Activated B cell treated with CpG ODN at 0.5 μM for 24 hours (primary cell): ENCODE results near the gene RNH1. TPM values are rescaled to one million over a fixed set of nuclear protein-coding genes. Genes with fewer than 3 reads are reported as not detected.

Source experiments
- ATAC-seq: fragments of 200-7000 bp; cut with Tn5 transposase; one replicate; pipeline ENCODE4 v1.10.0; 2021; ENCODE audit warnings: low read depth, mild to moderate bottlenecking, moderate library complexity
- CTCF ChIA-PET: fragments of 350-600 bp; sonication (Branson Sonifier 250); formaldehyde crosslinking; loops from one replicate; lab custom pipeline; 2021; ENCODE audit warnings: antibody characterized with exemption; lab: Charles Lee
- POLR2A ChIA-PET: fragments of 350-600 bp; sonication (Branson Sonifier 250); formaldehyde crosslinking; loops from one replicate; lab custom pipeline; 2021; ENCODE audit warnings: antibody characterized with exemption; lab: Charles Lee
- DNase-seq: peaks from one replicate; pipeline ENCODE4 v3.0.0; 2022
- H3K27ac Mint-ChIP-seq: one replicate; pipeline ENCODE4 v1.8.0; 2020; ENCODE audit warnings: mixed read lengths
- H3K27me3 Mint-ChIP-seq: one replicate; pipeline ENCODE4 v1.8.0; 2021; ENCODE audit warnings: mixed read lengths
- H3K36me3 Mint-ChIP-seq: one replicate; pipeline ENCODE4 v1.8.0; 2021; ENCODE audit warnings: low read depth, mixed read lengths
- H3K4me1 Mint-ChIP-seq: one replicate; pipeline ENCODE4 v1.8.0; 2021; ENCODE audit warnings: mixed read lengths
- H3K4me3 Mint-ChIP-seq: one replicate; pipeline ENCODE4 v1.8.0; 2020; ENCODE audit warnings: mild to moderate bottlenecking, mixed read lengths
- H3K9me3 Mint-ChIP-seq: one replicate; pipeline ENCODE4 v1.8.0; 2020; ENCODE audit warnings: mixed read lengths
- intact Hi-C: fragments of 100-400 bp; cut with micrococcal nuclease; formaldehyde crosslinking; loops from one replicate; pipeline ENCODE4 v1.15.1; 2024
- total RNA-seq: library from RNA; stranded (reverse); gene quantifications from 2 replicates; pipeline ENCODE4 v1.2.3, GENCODE V29; 2022
- TF ChIP-seq, protein P1 (sequence below): fragments of 200-600 bp; IDR thresholded peaks from one replicate; pipeline ENCODE4 v1.8.0; 2022; ENCODE audit warnings: antibody characterized with exemption, mild to moderate bottlenecking

RNH1 gene
- total RNA-seq, 1 donor from 2014 or later, result 101 TPM

DNA sequence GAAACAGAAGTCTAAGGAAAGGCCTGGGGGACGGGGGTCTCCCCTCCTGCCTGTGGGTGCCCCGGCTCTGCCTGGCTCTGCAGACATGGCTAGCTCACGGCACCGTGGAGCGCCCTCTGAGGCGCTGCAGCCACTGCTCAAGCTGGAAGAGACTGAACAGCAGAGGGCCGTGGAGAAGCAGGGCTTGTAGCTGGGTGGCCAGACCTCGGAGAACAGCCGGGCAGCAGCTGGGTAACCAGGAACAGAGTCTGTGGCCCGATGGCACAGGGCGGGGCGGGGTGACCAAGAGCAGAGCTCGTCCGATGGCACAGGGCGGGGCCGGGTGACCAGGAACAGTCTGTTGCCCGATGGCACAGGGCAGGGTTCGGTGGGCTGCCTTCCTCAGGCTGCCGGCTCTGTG lies 18.1 kb downstream of the RNH1 start:
- CTCF ChIA-PET, result no interaction called here
- H3K27ac Mint-ChIP-seq, result no peak overlapping the region
- DNase-seq (no peak), ATAC-seq (no peak)
- peaks cover 4% of the 10 kb centered on the region for H3K4me1 Mint-ChIP-seq
- intact Hi-C loops, result no loop called here
- TF ChIP-seq, protein P1, sequence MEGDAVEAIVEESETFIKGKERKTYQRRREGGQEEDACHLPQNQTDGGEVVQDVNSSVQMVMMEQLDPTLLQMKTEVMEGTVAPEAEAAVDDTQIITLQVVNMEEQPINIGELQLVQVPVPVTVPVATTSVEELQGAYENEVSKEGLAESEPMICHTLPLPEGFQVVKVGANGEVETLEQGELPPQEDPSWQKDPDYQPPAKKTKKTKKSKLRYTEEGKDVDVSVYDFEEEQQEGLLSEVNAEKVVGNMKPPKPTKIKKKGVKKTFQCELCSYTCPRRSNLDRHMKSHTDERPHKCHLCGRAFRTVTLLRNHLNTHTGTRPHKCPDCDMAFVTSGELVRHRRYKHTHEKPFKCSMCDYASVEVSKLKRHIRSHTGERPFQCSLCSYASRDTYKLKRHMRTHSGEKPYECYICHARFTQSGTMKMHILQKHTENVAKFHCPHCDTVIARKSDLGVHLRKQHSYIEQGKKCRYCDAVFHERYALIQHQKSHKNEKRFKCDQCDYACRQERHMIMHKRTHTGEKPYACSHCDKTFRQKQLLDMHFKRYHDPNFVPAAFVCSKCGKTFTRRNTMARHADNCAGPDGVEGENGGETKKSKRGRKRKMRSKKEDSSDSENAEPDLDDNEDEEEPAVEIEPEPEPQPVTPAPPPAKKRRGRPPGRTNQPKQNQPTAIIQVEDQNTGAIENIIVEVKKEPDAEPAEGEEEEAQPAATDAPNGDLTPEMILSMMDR, result no peak
- H3K4me3 Mint-ChIP-seq, result no peak overlapping the region
- H3K9me3 Mint-ChIP-seq, result no peaks in the 10 kb centered on the region
- POLR2A ChIA-PET, result no interaction called here
- peaks cover 27% of the 10 kb centered on the region for H3K36me3 Mint-ChIP-seq
- no peaks in the 10 kb centered on the region for H3K27me3 Mint-ChIP-seq

GRCh38 chr11:488579-488978 lies 18.5 kb downstream of the RNH1 start:
- DNase-seq, result no peak
- ChIA-PET POLR2A (no interaction called here), CTCF (no interaction called here)
- Mint-ChIP-seq H3K4me3 (no peak overlapping the region), H3K4me1 (peaks cover 4% of the 10 kb centered on the region), H3K9me3 (no peaks in the 10 kb centered on the region), H3K36me3 (peaks cover 25% of the 10 kb centered on the region), H3K27ac (no peak overlapping the region), H3K27me3 (no peaks in the 10 kb centered on the region)
- ATAC-seq, result no peak
- TF ChIP-seq, protein P1, result no peak
- intact Hi-C loops, result no loop called here

DNA sequence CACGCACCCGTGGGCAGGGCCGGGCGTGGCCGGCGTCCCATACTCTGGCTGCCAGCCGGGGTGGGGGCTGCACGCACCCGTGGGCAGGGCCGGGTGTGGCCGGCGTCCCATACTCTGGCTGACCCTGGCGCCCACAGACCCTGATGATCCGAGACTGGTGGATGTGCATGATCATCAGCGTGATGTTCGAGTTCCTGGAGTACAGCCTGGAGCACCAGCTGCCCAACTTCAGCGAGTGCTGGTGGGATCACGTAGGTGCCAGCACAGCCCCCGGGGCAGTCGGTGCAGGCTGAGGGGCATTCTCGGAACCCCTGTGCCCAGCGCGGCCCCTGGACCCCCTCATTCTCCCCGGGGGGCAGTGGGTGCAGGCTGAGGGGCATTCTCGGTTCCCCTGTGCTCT lies 19.0 kb downstream of the RNH1 start:
- CTCF ChIA-PET, result no interaction called here
- Mint-ChIP-seq H3K36me3 (peaks cover 22% of the 10 kb centered on the region), H3K4me1 (peaks cover 4% of the 10 kb centered on the region), H3K4me3 (no peak overlapping the region), H3K27me3 (no peaks in the 10 kb centered on the region), H3K9me3 (no peaks in the 10 kb centered on the region), H3K27ac (no peak overlapping the region)
- ATAC-seq (no peak), DNase-seq (no peak)
- intact Hi-C loops, result no loop called here
- POLR2A ChIA-PET, result no interaction called here
- TF ChIP-seq, protein P1, result no peak

GRCh38 chr11:487571-488021 lies 19.4 kb downstream of the RNH1 start:
- peaks cover 1% of the 10 kb centered on the region for H3K4me1 Mint-ChIP-seq
- DNase-seq (no peak), ATAC-seq (no peak)
- POLR2A ChIA-PET, result no interaction called here
- intact Hi-C loops, result no loop called here
- no peak overlapping the region for H3K4me3 Mint-ChIP-seq
- no peak overlapping the region for H3K27ac Mint-ChIP-seq
- CTCF ChIA-PET, result no interaction called here
- no peaks in the 10 kb centered on the region for H3K9me3 Mint-ChIP-seq
- peaks cover 19% of the 10 kb centered on the region for H3K36me3 Mint-ChIP-seq
- TF ChIP-seq, protein P1, result no peak
- H3K27me3 Mint-ChIP-seq, result no peaks in the 10 kb centered on the region

DNA sequence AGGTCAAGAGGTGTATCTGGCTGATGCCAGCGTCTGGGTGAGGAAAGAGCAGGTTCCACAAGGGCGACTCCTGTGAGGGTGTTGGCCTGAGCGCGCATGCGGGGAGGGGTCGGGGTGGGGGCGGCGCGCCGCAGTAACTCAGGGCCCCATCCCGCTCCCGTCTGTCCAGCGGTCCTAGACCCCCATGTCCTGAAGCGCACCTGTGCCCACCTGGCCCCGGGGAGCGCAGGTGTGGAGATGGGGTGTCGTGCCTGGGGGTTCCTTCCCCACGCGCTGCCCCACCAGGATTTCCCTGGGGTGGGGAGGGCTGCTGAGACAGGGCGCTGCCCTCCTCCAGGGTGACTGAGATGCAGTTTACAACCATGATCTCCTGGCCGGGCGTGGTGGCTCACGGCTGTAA lies 20.9 kb downstream of the RNH1 start:
- intact Hi-C loops, result no loop called here

More for the DNA sequence above, 20.9 kb downstream of the RNH1 start:
- no peak for DNase-seq
- TF ChIP-seq, protein P1, result no peak
- no peak for ATAC-seq
- Mint-ChIP-seq H3K9me3 (no peaks in the 10 kb centered on the region), H3K4me3 (no peak overlapping the region), H3K27ac (no peak overlapping the region), H3K4me1 (no peaks in the 10 kb centered on the region), H3K27me3 (no peaks in the 10 kb centered on the region), H3K36me3 (peaks cover 16% of the 10 kb centered on the region)
- ChIA-PET POLR2A (no interaction called here), CTCF (no interaction called here)
